NCI-H1105 (cell line): ENCODE results near the gene HNRNPLL.
"Not testable (repeated sequence)": the region's sequence is repeated elsewhere in the genome, so short reads cannot be mapped to it uniquely, and the experiment has no call there.

Experiments
- DNase-seq: peaks from one replicate; lab custom pipeline; 2025; lab: John Stamatoyannopoulos, UW

The HNRNPLL gene

GRCh38 chr2:38619458-38620164, 16.9 kb upstream of the HNRNPLL start:
- DNase-seq: no peak

- no peak for DNase-seq
Observed at GRCh38 chr2:38617301-38617700, 14.6 kb upstream of the HNRNPLL start.

- no peak for DNase-seq
Observed at GRCh38 chr2:38615237-38615636, 12.5 kb upstream of the HNRNPLL start.

- DNase-seq: no peak
Observed at GRCh38 chr2:38613849-38614213, 11.1 kb upstream of the HNRNPLL start.

GRCh38 chr2:38613126-38613848, 10.6 kb upstream of the HNRNPLL start:
- DNase-seq: no peak

- no peak for DNase-seq
Observed at GRCh38 chr2:38610851-38611801, 8.4 kb upstream of the HNRNPLL start.

GRCh38 chr2:38609246-38609645, 6.5 kb upstream of the HNRNPLL start:
- not testable (repeated sequence) for DNase-seq

- no peak for DNase-seq
Observed at GRCh38 chr2:38608755-38609154, 6.0 kb upstream of the HNRNPLL start.

GRCh38 chr2:38605298-38605830, 2.6 kb upstream of the HNRNPLL start:
- DNase-seq: no peak

- DNase-seq: peak; percentile 50
Observed at GRCh38 chr2:38603402-38604290, 918 bp upstream of the HNRNPLL start.

GRCh38 chr2:38602136-38602731, 494 bp downstream of the HNRNPLL start:
- DNase-seq: no peak

GRCh38 chr2:38601463-38602135, 1.1 kb downstream of the HNRNPLL start:
- no peak for DNase-seq

- no peak for DNase-seq
Observed at GRCh38 chr2:38600921-38601455, 1.7 kb downstream of the HNRNPLL start.

- DNase-seq: no peak
Observed at GRCh38 chr2:38600242-38600891, 2.4 kb downstream of the HNRNPLL start.

- no peak for DNase-seq
Observed at GRCh38 chr2:38599706-38600105, 3.0 kb downstream of the HNRNPLL start.

- DNase-seq: no peak
Observed at GRCh38 chr2:38598991-38599295, 3.8 kb downstream of the HNRNPLL start.

GRCh38 chr2:38598200-38598990, 4.3 kb downstream of the HNRNPLL start:
- no peak for DNase-seq

- DNase-seq: no peak
Observed at GRCh38 chr2:38597115-38597514, 5.6 kb downstream of the HNRNPLL start.

GRCh38 chr2:38596229-38596628, 6.5 kb downstream of the HNRNPLL start:
- no peak for DNase-seq
